Panc1 (cell line): ENCODE measurements around the gene TJP3. TPM values are rescaled to one million over a fixed set of nuclear protein-coding genes. Genes with fewer than 3 reads are reported as not detected.

Experiments used
- ATAC-seq: fragments of 200-7000 bp; cut with Tn5 transposase; 2 replicates; pipeline ENCODE4 v1.9.1; 2020; ENCODE audit warnings: mild to moderate bottlenecking, moderate library complexity
- BruUV-seq: library from RNA; stranded (reverse); fragments of 400-500 nt; replicated peaks from 2 replicates; lab custom pipeline; 2021; lab: Mats Ljungman, UMichigan
- CTCF ChIA-PET: fragments of 300-600 bp; sonication (Branson Sonifier 250); formaldehyde crosslinking; loops from one replicate; lab custom pipeline; 2022; ENCODE audit warnings: antibody characterized with exemption; lab: Charles Lee
- POLR2A ChIA-PET: fragments of 300-600 bp; sonication (Branson Sonifier 250); formaldehyde crosslinking; loops from one replicate; lab custom pipeline; 2022; ENCODE audit warnings: antibody characterized with exemption; lab: Charles Lee
- DNase-seq: peaks from one replicate; pipeline ENCODE4 v3.0.0-alpha.2; 2010; ENCODE audit warnings: low read depth, low spot score
- H3K27ac ChIP-seq: 2 replicates; pipeline ENCODE4 v1.5.1; 2011; ENCODE audit warnings: mild to moderate bottlenecking, low read length, inconsistent platforms
- H3K27me3 ChIP-seq: fragments of 200-500 bp; sonication (Bioruptor generic); 2 replicates; pipeline ENCODE4 v1.6.0; 2014; ENCODE audit warnings: low read length, inconsistent platforms; ENCODE audit not compliant: control insufficient read depth, insufficient read depth
- H3K36me3 ChIP-seq: fragments of 200-500 bp; sonication (Bioruptor generic); 2 replicates; pipeline ENCODE4 v1.5.1; 2014; ENCODE audit warnings: inconsistent platforms, mild to moderate bottlenecking, low read length, moderate library complexity; ENCODE audit not compliant: control insufficient read depth, insufficient read depth
- H3K4me1 ChIP-seq: 2 replicates; pipeline ENCODE4 v1.5.1; 2011; ENCODE audit warnings: inconsistent platforms, mild to moderate bottlenecking, low read length, moderate library complexity; ENCODE audit not compliant: control insufficient read depth, insufficient read depth
- H3K4me3 ChIP-seq, 2 experiments: 2 replicates each; pipeline ENCODE4 v1.5.1; 2011 to 2012; ENCODE audit warnings: low read depth in 2 of 2, low read length in 2 of 2, mild to moderate bottlenecking in 2 of 2, inconsistent platforms in 1 of 2, moderate library complexity in 1 of 2
- H3K9me3 ChIP-seq: fragments of 200-500 bp; sonication (Bioruptor generic); 2 replicates; pipeline ENCODE4 v1.5.1; 2014; ENCODE audit warnings: low read depth, mild to moderate bottlenecking, inconsistent platforms, low read length, moderate library complexity; ENCODE audit not compliant: control insufficient read depth, insufficient read depth
- POLR2AphosphoS5 ChIP-seq: IDR thresholded peaks from 2 replicates; pipeline ENCODE4 v1.6.1; 2012; ENCODE audit warnings: mild to moderate bottlenecking, low read depth, low read length, moderate library complexity
- SIN3A ChIP-seq: IDR thresholded peaks from 2 replicates; pipeline ENCODE4 v1.6.1; 2012; ENCODE audit warnings: low read depth, mild to moderate bottlenecking, low read length, moderate library complexity, borderline replicate concordance; ENCODE audit not compliant: insufficient read depth
- TCF7L2 ChIP-seq: IDR thresholded peaks from 2 replicates; pipeline ENCODE4 v1.6.1; 2011; ENCODE audit warnings: mild to moderate bottlenecking, low read depth, low read length, inconsistent platforms
- in situ Hi-C: cut with HindIII; loops from 2 replicates; pipeline ENCODE4 v1.10.0; 2016; ENCODE audit warnings: low sequenced_read_pairs, low pct_unique_long_range_greater_than_20kb
- intact Hi-C: fragments of 100-400 bp; cut with micrococcal nuclease; formaldehyde crosslinking; loops from one replicate; pipeline ENCODE4 v1.10.0; 2022; ENCODE audit not compliant: unreplicated experiment
- total RNA-seq: library from RNA; stranded (reverse); gene quantifications from one replicate; pipeline ENCODE4 v1.2.1, GENCODE V29; 2021; ENCODE audit not compliant: unreplicated experiment
- TF ChIP-seq, protein P1 (sequence below): fragments of 450-650 bp; IDR thresholded peaks from 2 replicates; pipeline ENCODE4 v1.5.1; 2017; ENCODE audit warnings: mild to moderate bottlenecking
- TF ChIP-seq, protein P2 (sequence below), 2 experiments: IDR thresholded peaks; 2 replicates each; pipeline ENCODE4 v1.6.1; 2011 to 2012; ENCODE audit warnings: low read depth in 2 of 2, control low read depth in 1 of 2, low read length in 1 of 2, mild to moderate bottlenecking in 1 of 2, moderate library complexity in 1 of 2; ENCODE audit not compliant: insufficient read depth in 1 of 2

The TJP3 gene
- total RNA-seq, 1 experiment from 2014 or later: 2.7 TPM

DNA sequence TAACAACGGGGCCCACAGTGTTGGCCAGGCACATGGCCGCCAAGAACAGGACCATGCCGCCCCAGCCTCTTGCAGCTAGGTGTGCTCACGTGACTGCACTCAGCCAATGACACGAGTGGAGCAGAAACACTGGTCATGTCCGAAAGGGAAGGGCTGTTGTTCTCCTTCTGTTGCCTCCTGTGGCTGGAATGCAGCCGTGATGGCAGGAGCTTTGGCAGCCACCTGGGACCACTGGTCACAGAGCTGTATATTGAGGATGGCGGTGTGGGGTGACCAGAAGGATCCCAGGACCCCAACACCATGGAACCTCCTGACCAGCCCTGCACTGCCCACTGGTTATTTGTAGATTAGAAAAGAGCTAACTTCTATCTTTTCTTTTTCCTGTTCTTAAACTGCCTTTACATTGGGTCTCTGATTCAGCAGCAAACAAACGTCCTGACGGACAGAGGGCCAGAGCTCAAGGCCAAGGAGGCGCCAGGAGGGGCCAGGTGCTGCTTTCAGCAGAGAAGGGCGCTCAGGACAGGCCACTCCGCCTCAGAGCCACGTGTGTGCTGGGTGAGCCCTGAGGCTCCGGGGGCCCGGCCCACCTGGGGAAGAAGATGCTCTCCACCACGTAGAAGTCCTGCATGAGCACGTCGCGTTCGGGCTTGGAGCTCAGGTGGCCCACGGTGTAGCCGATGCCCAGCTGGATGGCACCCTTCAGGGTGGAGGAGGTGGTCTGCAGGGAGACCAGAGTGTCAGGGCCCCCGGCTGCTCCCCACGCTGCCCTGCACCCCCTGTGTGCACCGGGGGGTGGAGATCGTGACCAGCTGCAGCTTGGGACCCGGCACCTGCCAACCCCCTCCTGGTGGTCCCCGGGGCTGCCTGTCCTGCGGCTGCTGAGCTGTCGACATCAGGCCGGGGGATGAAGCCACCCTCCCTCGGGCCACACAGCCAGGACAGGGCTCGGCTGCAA, 46.6 kb upstream of the TJP3 start:
- Histone ChIP-seq H3K4me1 (no peaks in the 10 kb centered on the region), H3K27ac (no peak overlapping the region), H3K27me3 (no peaks in the 10 kb centered on the region), H3K36me3 (no peaks in the 10 kb centered on the region), H3K4me3 (no peak overlapping the region), H3K9me3 (no peaks in the 10 kb centered on the region)
- ATAC-seq (no peak), DNase-seq (no peak)
- no TSS peak for BruUV-seq
- intact Hi-C loops (no loop called here), in situ Hi-C loops (no loop called here)
- ChIA-PET POLR2A (no interaction called here), CTCF (no interaction called here)
- no peak for TF ChIP-seq TCF7L2
- no peak for TF ChIP-seq SIN3A
- TF ChIP-seq POLR2AphosphoS5: no peak
- TF ChIP-seq, protein P1, sequence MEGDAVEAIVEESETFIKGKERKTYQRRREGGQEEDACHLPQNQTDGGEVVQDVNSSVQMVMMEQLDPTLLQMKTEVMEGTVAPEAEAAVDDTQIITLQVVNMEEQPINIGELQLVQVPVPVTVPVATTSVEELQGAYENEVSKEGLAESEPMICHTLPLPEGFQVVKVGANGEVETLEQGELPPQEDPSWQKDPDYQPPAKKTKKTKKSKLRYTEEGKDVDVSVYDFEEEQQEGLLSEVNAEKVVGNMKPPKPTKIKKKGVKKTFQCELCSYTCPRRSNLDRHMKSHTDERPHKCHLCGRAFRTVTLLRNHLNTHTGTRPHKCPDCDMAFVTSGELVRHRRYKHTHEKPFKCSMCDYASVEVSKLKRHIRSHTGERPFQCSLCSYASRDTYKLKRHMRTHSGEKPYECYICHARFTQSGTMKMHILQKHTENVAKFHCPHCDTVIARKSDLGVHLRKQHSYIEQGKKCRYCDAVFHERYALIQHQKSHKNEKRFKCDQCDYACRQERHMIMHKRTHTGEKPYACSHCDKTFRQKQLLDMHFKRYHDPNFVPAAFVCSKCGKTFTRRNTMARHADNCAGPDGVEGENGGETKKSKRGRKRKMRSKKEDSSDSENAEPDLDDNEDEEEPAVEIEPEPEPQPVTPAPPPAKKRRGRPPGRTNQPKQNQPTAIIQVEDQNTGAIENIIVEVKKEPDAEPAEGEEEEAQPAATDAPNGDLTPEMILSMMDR: no peak
- TF ChIP-seq, protein P2, sequence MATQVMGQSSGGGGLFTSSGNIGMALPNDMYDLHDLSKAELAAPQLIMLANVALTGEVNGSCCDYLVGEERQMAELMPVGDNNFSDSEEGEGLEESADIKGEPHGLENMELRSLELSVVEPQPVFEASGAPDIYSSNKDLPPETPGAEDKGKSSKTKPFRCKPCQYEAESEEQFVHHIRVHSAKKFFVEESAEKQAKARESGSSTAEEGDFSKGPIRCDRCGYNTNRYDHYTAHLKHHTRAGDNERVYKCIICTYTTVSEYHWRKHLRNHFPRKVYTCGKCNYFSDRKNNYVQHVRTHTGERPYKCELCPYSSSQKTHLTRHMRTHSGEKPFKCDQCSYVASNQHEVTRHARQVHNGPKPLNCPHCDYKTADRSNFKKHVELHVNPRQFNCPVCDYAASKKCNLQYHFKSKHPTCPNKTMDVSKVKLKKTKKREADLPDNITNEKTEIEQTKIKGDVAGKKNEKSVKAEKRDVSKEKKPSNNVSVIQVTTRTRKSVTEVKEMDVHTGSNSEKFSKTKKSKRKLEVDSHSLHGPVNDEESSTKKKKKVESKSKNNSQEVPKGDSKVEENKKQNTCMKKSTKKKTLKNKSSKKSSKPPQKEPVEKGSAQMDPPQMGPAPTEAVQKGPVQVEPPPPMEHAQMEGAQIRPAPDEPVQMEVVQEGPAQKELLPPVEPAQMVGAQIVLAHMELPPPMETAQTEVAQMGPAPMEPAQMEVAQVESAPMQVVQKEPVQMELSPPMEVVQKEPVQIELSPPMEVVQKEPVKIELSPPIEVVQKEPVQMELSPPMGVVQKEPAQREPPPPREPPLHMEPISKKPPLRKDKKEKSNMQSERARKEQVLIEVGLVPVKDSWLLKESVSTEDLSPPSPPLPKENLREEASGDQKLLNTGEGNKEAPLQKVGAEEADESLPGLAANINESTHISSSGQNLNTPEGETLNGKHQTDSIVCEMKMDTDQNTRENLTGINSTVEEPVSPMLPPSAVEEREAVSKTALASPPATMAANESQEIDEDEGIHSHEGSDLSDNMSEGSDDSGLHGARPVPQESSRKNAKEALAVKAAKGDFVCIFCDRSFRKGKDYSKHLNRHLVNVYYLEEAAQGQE (IDR thresholded peaks at IDR 0.05; ENCODE audit: insufficient read depth in 1 of 2, low read depth in 2 of 2, low read length in 1 of 2): no peak

DNA sequence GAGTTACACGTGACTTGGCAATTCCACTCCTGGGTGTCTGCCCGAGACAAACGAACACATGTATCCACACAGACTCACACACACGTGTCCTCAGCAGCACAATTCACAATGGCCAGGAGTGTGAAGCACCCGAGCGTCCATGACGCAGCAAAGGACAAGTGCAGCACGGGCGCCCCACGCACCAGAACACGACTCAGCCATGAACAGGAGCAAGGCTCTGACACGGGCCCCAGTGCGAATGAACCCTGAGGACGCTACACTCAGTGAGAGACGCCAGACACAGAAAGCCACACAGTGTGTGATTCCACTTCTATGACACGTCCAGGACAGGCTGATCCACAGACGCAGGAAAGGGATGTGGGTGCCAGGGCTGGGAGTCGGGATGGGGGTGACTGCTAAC, 44.3 kb upstream of the TJP3 start:
- Histone ChIP-seq H3K36me3 (no peaks in the 10 kb centered on the region), H3K27ac (no peak overlapping the region), H3K27me3 (no peaks in the 10 kb centered on the region), H3K9me3 (no peaks in the 10 kb centered on the region), H3K4me1 (no peaks in the 10 kb centered on the region), H3K4me3 (no peak overlapping the region)
- CTCF ChIA-PET: no interaction called here
- no peak for TF ChIP-seq TCF7L2
- TF ChIP-seq, protein P1: no peak
- TF ChIP-seq, protein P2 (IDR thresholded peaks at IDR 0.05; ENCODE audit: insufficient read depth in 1 of 2, low read depth in 2 of 2, low read length in 1 of 2): no peak
- TF ChIP-seq POLR2AphosphoS5: no peak
- TF ChIP-seq SIN3A: no peak
- intact Hi-C loops: no loop called here
- in situ Hi-C loops: no loop called here
- POLR2A ChIA-PET: no interaction called here
- ATAC-seq: no peak
- no peak for DNase-seq
- BruUV-seq: no TSS peak
